Mesodermal cell (in vitro differentiated cells): ENCODE data around the gene FOXN3.

Source experiments
- H3K27ac ChIP-seq: 2 replicates; pipeline ENCODE4 v1.7.0; 2013; ENCODE audit warnings: mild to moderate bottlenecking, low read depth, low read length, moderate library complexity; ENCODE audit not compliant: severe bottlenecking
- H3K36me3 ChIP-seq: 2 replicates; pipeline ENCODE4 v1.7.1; 2013; ENCODE audit warnings: mild to moderate bottlenecking, low read length, moderate library complexity; ENCODE audit not compliant: control insufficient read depth, insufficient read depth
- H3K4me1 ChIP-seq: one replicate; pipeline ENCODE4 v1.7.1; 2013; ENCODE audit warnings: mild to moderate bottlenecking, low read length; ENCODE audit not compliant: insufficient read depth, control insufficient read depth, poor library complexity, severe bottlenecking
- H3K4me3 ChIP-seq: 2 replicates; pipeline ENCODE4 v1.7.0; 2013; ENCODE audit warnings: low read length, control low read depth, mild to moderate bottlenecking; ENCODE audit not compliant: insufficient read depth, poor library complexity, severe bottlenecking; ENCODE audit errors: extremely low read depth
- H3K9me3 ChIP-seq: 2 replicates; pipeline ENCODE4 v1.7.1; 2013; ENCODE audit warnings: mild to moderate bottlenecking, low read length, moderate library complexity; ENCODE audit not compliant: control insufficient read depth
- WGBS, 2 experiments: methylation state at CpG; one replicate each; pipeline ENCODE4 v1.1.5; 2013; ENCODE audit warnings: missing lambda C conversion rate in 2 of 2; ENCODE audit not compliant: insufficient coverage in 2 of 2; 5-methylcytosine and 5-hydroxymethylcytosine counted together

FOXN3 gene

DNA sequence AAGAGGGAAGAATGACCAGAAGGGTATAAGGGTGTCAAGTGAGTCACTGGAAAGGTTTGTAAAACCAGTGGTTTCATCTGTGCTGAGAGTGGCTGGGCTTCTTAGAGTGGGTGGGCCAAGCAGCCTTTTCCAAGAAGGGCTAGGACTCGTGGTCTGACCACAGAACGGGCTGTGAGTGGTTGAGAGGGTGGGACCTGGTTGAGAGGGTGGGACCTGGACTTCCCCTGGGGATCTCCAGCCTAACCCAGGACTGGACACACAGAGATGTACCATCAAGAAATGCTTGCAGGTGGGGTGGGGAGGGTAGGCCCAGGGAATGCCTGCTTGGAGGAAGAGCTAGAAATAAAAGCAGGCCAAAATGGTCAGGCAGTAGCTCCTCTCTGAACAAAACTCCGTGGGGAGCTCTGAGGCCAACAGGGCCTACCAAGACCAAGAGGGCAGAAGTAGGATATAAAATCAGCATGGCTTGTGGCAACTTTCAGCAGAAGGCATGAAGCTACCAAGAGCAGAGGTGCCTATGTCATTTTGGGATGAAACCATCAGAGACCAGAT is 140.5 kb downstream of the FOXN3 start:
- H3K4me1 ChIP-seq = no peaks in the 10 kb centered on the region
- H3K27ac ChIP-seq = no peak overlapping the region
- no peak overlapping the region for H3K4me3 ChIP-seq
- no peaks in the 10 kb centered on the region for H3K9me3 ChIP-seq
- 100% methylated on average over 1 of the region's 3 CpGs for WGBS, 2 experiments
- H3K36me3 ChIP-seq = peaks cover 15% of the 10 kb centered on the region

DNA sequence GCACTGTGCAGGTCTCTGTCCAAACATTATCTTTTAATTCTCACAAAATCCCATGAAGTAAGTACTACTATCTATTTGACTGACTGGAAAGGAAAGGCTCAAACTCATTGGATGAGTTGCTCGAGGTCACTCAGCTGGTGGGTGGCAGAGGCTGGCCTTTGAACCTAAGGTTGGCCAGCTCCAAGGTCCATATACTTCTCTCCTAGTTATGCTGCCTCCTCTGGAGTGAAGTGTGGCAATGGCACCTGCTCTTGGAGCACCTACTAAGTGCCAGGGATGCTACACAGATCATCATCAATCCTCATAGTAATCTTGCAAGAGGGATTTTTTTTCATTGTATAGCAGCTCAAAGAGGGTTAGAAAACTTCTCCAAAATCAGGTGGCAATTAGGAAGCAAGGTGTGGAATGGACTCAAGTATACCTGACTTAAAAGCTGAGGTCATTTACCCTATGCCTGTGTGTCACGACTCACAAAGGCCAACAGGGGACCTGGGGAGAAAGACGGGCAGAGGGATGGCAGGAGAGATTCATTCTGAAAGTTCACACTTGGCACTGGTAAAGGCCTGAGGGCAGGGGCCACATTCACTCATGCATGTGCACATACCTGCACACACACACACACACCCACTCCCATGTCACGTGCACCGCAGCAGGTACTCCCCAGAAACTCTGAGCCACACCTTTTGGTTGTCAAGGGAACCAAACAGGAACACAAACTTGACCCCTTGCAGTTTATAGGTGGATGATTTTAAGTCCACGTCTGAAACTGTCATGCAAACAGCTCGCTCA is 146.4 kb downstream of the FOXN3 start:
- WGBS, 2 experiments = 89 to 91% methylated on average over 1 to 5 of the region's 7 CpGs
- no peak overlapping the region for H3K27ac ChIP-seq

DNA sequence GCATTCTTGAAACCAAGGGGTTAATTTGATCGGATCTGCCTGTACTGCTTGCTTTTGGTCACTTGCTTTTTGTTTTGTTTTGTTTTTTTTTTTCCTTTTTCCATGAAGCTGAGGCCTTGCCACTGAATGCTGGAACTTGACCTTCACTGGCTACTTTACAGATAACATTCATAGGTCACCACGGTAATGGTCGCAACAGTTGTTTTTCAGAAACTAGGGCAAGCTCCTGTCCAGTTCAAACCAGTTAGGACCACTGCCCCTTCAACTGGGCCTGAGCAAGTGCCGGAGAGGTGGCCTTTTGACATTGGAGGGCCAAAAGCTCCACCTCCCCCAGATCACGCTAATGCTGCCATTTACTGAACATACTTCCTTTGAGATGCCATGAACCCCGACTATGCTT is 147.6 kb downstream of the FOXN3 start:
- H3K27ac ChIP-seq = no peak overlapping the region
- peaks cover 11% of the 10 kb centered on the region for H3K4me1 ChIP-seq
- H3K4me3 ChIP-seq = no peak overlapping the region
- WGBS, 2 experiments = 98% methylated on average over 5 of the region's 6 CpGs
- no peaks in the 10 kb centered on the region for H3K36me3 ChIP-seq
- H3K9me3 ChIP-seq = no peaks in the 10 kb centered on the region

More for the DNA sequence above, 146.4 kb downstream of the FOXN3 start:
- H3K36me3 ChIP-seq = no peaks in the 10 kb centered on the region
- H3K4me3 ChIP-seq = no peak overlapping the region
- no peaks in the 10 kb centered on the region for H3K9me3 ChIP-seq
- peaks cover 11% of the 10 kb centered on the region for H3K4me1 ChIP-seq

DNA sequence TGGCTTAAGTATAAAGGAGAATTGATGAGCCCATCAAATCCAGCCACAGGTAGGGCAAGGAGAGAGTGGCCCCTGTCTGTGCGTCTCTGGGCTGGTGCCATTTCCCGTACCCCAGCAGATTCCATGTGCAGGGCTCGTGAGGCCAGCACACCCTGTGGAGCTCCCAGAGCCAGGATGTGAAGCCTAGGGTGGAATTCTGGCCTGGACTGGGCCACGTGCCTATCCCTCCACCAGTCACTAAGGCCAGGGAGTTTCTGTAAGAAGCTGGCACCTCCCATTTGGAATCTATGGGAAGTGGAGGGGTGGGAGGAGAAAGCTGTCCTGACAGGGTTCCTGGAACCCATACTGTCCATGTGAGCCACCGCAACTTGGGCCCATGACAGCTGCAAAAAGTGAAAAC is 148.5 kb downstream of the FOXN3 start:
- no peaks in the 10 kb centered on the region for H3K9me3 ChIP-seq
- no peak overlapping the region for H3K27ac ChIP-seq
- 100% methylated on average over 2 to 4 of the region's 5 CpGs for WGBS, 2 experiments
- peaks cover 11% of the 10 kb centered on the region for H3K4me1 ChIP-seq
- H3K4me3 ChIP-seq = no peak overlapping the region
- H3K36me3 ChIP-seq = no peaks in the 10 kb centered on the region

DNA sequence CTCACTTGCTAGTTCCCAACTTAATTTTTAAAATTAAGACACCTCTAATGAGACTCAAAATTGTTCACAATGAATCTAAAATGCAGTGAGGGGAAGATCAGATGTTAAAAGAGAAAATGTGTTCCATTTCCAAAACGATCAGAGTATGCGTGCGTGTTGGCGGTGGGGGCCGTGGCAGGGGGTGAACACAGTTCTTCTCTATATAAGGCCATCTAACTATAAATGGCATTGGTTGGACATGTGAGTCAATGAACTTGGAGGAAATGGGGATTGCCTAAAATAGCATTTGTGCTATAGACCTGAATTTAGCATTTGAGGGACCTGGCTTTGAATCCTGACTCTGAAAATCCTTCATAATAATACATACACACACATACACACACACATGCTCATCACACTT is 149.4 kb downstream of the FOXN3 start:
- no CpG with 5 or more reads among the region's 5 CpGs for WGBS, 2 experiments
- no peak overlapping the region for H3K4me3 ChIP-seq
- no peaks in the 10 kb centered on the region for H3K9me3 ChIP-seq
- H3K36me3 ChIP-seq = no peaks in the 10 kb centered on the region
- H3K4me1 ChIP-seq = peaks cover 11% of the 10 kb centered on the region
- no peak overlapping the region for H3K27ac ChIP-seq

DNA sequence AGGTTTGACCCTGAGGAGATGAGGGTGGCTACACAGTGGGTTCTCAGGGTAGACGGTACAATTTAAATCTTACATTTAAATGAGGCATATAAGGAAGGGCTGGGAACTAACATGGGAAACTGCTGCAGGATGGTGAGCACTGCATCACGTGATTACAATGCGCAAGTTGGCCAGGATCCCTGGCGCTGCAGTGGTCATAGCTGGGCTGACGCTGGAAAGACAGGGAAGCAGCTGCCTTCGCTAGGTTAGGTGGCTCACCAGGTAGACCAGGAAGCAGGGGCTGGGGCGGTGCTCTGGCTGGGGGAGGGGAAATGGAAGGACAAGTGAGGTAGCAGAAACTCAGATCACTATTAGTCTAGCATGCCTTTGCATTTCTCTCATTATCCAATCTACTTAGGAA is 149.9 kb downstream of the FOXN3 start:
- 92 to 93% methylated on average over 5 to 6 of the region's 7 CpGs for WGBS, 2 experiments
- peaks cover 11% of the 10 kb centered on the region for H3K4me1 ChIP-seq
- no peaks in the 10 kb centered on the region for H3K36me3 ChIP-seq
- H3K9me3 ChIP-seq = no peaks in the 10 kb centered on the region
- H3K27ac ChIP-seq = no peak overlapping the region
- no peak overlapping the region for H3K4me3 ChIP-seq

DNA sequence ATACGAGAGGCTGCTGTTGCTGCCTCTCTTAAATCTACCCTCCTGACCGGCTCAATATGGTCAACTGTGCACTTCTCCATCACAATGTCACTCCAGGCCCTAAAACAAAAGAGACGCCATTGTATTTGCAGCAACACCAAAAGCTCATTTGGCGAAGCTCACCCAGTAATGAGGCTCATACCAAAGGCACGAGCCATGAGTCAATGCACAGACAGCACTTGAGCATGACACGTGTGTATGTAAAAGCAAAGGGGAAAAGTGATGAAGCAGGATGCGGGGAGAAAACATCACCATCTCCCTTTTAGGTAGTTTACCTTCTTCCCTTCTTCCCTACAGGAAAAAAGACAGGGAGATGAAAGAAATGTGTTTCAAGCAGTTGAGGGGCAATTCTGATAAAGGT is 150.3 kb downstream of the FOXN3 start:
- Histone ChIP-seq H3K4me3 (no peak overlapping the region), H3K36me3 (no peaks in the 10 kb centered on the region), H3K9me3 (no peaks in the 10 kb centered on the region), H3K4me1 (peaks cover 11% of the 10 kb centered on the region), H3K27ac (no peak overlapping the region)
- WGBS, 2 experiments = 78 to 86% methylated on average over 2 to 5 of the region's 7 CpGs

DNA sequence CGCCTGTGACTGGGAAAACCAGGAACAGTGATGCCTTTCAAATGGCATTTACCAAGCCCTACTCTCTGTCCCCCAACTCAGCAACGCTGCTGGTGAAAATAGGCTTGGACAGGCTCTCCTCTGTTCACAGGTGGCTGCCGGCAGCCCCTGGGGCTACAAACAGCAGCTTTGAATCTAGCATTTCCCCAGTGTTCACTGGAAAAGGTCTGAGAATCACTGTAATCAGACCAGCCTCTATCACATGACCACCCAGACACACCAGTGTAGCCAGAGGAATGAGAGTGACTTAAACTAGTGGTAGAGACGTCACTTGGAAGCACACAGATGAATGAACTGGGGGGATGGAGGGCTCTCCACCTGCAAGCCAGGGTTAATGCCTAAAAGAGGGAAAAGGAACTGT is 151.8 kb downstream of the FOXN3 start:
- 88 to 95% methylated on average over 3 to 4 of the region's 4 CpGs for WGBS, 2 experiments

DNA sequence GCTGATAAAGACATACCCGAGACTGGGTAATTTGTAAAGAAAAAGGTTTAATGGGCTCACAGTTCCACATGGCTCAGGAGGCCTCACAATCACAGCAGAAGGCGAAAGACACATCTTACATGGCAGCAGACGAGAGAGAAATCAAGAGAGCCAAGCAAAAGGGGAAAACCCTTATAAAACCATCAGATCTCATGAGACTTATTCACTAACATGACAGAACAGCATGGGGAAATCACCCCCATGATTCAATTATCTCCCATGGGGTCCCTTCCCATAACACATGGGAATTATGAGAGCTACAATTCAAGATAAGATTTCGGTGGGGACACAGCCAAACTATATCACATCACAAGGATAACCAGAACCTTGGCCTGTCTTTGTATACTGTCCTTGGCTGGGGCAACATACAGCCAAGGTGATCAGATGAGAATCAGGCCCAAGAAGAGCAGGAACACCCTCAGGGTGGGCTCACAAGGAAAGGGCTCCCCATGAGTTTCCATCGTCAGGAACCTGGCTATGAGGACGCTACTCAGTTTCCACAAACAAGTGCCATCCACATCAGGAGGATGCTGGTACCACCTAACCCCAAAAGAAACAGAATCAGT is 152.7 kb downstream of the FOXN3 start:
- Histone ChIP-seq H3K4me1 (peaks cover 11% of the 10 kb centered on the region), H3K36me3 (no peaks in the 10 kb centered on the region), H3K4me3 (no peak overlapping the region), H3K9me3 (no peaks in the 10 kb centered on the region), H3K27ac (no peak overlapping the region)
- 95 to 100% methylated on average over 4 to 5 of the region's 6 CpGs for WGBS, 2 experiments

More for the DNA sequence above, 151.8 kb downstream of the FOXN3 start:
- no peak overlapping the region for H3K4me3 ChIP-seq
- no peak overlapping the region for H3K27ac ChIP-seq
- peaks cover 11% of the 10 kb centered on the region for H3K4me1 ChIP-seq
- no peaks in the 10 kb centered on the region for H3K36me3 ChIP-seq
- H3K9me3 ChIP-seq = no peaks in the 10 kb centered on the region

DNA sequence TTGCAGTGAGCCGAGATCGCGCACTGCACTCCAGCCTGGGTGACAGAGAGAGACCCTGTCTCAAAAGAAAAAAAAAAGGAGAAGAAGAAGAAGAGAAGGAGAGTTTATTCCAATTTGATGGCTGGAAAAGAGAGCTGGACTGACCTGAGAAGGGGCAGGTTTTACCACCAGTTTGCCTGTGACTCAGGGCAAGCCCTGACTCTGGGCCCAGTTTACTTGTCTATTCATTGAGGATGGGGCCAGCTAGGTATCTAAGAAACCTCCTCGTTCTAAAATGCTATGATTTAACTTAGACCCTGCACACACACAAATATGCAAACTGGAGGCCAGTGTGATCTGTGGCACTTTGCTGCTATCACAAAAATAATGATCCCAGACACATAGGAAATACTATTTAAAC is 155.0 kb downstream of the FOXN3 start:
- Histone ChIP-seq H3K4me3 (no peak overlapping the region), H3K36me3 (no peaks in the 10 kb centered on the region), H3K4me1 (peaks cover 8% of the 10 kb centered on the region), H3K9me3 (no peaks in the 10 kb centered on the region), H3K27ac (no peak overlapping the region)
- WGBS, 2 experiments = 87 to 96% methylated on average over 3 of the region's 4 CpGs

DNA sequence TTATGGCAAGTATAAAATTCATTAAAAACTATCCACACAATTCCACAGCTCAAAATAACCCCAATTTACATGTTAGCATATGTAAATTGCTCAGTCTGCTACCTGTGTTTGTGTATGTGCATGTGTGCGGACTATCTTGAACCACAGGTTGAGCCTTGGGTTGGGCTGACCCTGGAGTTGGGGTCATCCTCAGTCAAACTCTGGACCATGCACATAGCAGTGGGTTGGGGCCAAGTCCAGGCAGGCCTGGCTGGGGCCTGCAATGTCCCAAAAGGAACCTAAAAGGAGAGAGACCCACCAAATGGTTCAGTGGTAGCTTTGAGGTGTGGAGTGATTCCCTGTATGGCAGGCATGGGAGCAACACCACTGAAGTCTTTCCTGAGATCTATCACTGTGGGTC is 156.1 kb downstream of the FOXN3 start:
- H3K4me1 ChIP-seq = no peaks in the 10 kb centered on the region
- H3K9me3 ChIP-seq = no peaks in the 10 kb centered on the region
- WGBS, 2 experiments = no CpG with 5 or more reads among the region's 1 CpG
- H3K4me3 ChIP-seq = no peak overlapping the region
- no peaks in the 10 kb centered on the region for H3K36me3 ChIP-seq
- no peak overlapping the region for H3K27ac ChIP-seq
